Measurements from ENCODE around the gene ERH. TPM values are rescaled to one million over a fixed set of nuclear protein-coding genes. Genes with fewer than 3 reads are reported as not detected.

Gene ERH
- total RNA-seq, 2 donors from 2014 or later = 55.5 to 55.9 TPM

- TF ChIP-seq, protein P1, sequence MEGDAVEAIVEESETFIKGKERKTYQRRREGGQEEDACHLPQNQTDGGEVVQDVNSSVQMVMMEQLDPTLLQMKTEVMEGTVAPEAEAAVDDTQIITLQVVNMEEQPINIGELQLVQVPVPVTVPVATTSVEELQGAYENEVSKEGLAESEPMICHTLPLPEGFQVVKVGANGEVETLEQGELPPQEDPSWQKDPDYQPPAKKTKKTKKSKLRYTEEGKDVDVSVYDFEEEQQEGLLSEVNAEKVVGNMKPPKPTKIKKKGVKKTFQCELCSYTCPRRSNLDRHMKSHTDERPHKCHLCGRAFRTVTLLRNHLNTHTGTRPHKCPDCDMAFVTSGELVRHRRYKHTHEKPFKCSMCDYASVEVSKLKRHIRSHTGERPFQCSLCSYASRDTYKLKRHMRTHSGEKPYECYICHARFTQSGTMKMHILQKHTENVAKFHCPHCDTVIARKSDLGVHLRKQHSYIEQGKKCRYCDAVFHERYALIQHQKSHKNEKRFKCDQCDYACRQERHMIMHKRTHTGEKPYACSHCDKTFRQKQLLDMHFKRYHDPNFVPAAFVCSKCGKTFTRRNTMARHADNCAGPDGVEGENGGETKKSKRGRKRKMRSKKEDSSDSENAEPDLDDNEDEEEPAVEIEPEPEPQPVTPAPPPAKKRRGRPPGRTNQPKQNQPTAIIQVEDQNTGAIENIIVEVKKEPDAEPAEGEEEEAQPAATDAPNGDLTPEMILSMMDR (IDR thresholded peaks at IDR 0.05) = no peak
- H3K4me1 ChIP-seq (ENCODE audit: control insufficient read depth in 1 of 2, low read depth in 2 of 2) = peaks cover 0 to 8% of the 10 kb centered on the region in 2 donors
Measured at GRCh38 chr14:69342928-69343525, 55.1 kb downstream of the ERH start.

GRCh38 chr14:69339426-69339825 lies 58.7 kb downstream of the ERH start:
- no peak for DNase-seq (ENCODE audit: low spot score)
- TF ChIP-seq, protein P1 (IDR thresholded peaks at IDR 0.05) = no peak

More at GRCh38 chr14:69342928-69343525, 55.1 kb downstream of the ERH start:
- no peaks in the 10 kb centered on the region for H3K27me3 ChIP-seq (replicated peaks; ENCODE audit: insufficient read depth)
- no peaks in the 10 kb centered on the region for H3K36me3 ChIP-seq
- no peak overlapping the region for H3K27ac ChIP-seq
- ATAC-seq (ENCODE audit: insufficient number of reproducible peaks, low FRiP score, low read depth) (no peak), DNase-seq (ENCODE audit: low spot score) (no peak)
- H3K4me3 ChIP-seq = no peak overlapping the region
- no peaks in the 10 kb centered on the region for H3K9me3 ChIP-seq

GRCh38 chr14:69337984-69338383 lies 60.1 kb downstream of the ERH start:
- TF ChIP-seq, protein P1 (IDR thresholded peaks at IDR 0.05) = no peak
- peaks cover 0 to 4% of the 10 kb centered on the region in 2 donors for H3K4me1 ChIP-seq (ENCODE audit: control insufficient read depth in 1 of 2, low read depth in 2 of 2)
- no peaks in the 10 kb centered on the region for H3K9me3 ChIP-seq
- no peaks in the 10 kb centered on the region for H3K27me3 ChIP-seq (replicated peaks; ENCODE audit: insufficient read depth)
- no peak overlapping the region for H3K4me3 ChIP-seq
- H3K27ac ChIP-seq = no peak overlapping the region
- no peak for DNase-seq (ENCODE audit: low spot score)
- H3K36me3 ChIP-seq = no peaks in the 10 kb centered on the region
- no peak for ATAC-seq (ENCODE audit: insufficient number of reproducible peaks, low FRiP score, low read depth)

More at GRCh38 chr14:69339426-69339825, 58.7 kb downstream of the ERH start:
- Histone ChIP-seq H3K9me3 (no peaks in the 10 kb centered on the region), H3K4me1 (ENCODE audit: control insufficient read depth in 1 of 2, low read depth in 2 of 2) (peaks cover 0 to 8% of the 10 kb centered on the region in 2 donors), H3K36me3 (no peaks in the 10 kb centered on the region), H3K27me3 (replicated peaks; ENCODE audit: insufficient read depth) (no peaks in the 10 kb centered on the region), H3K27ac (no peak overlapping the region), H3K4me3 (no peak overlapping the region)
- ATAC-seq (ENCODE audit: insufficient number of reproducible peaks, low FRiP score, low read depth) = no peak

GRCh38 chr14:69335371-69335771 lies 62.7 kb downstream of the ERH start:
- no peaks in the 10 kb centered on the region for H3K9me3 ChIP-seq
- no peak for ATAC-seq (ENCODE audit: insufficient number of reproducible peaks, low FRiP score, low read depth)
- TF ChIP-seq, protein P1 (IDR thresholded peaks at IDR 0.05) = no peak
- no peak overlapping the region for H3K4me3 ChIP-seq
- no peak overlapping the region for H3K27ac ChIP-seq
- H3K36me3 ChIP-seq = no peaks in the 10 kb centered on the region
- no peaks in the 10 kb centered on the region for H3K4me1 ChIP-seq (ENCODE audit: control insufficient read depth in 1 of 2, low read depth in 2 of 2)
- no peaks in the 10 kb centered on the region for H3K27me3 ChIP-seq (replicated peaks; ENCODE audit: insufficient read depth)
- no peak for DNase-seq (ENCODE audit: low spot score)

- ATAC-seq (ENCODE audit: insufficient number of reproducible peaks, low FRiP score, low read depth) = no peak
- no peak overlapping the region for H3K4me3 ChIP-seq
- TF ChIP-seq, protein P1 (IDR thresholded peaks at IDR 0.05) = no peak
- H3K27me3 ChIP-seq (replicated peaks; ENCODE audit: insufficient read depth) = no peaks in the 10 kb centered on the region
- no peak overlapping the region for H3K27ac ChIP-seq
- H3K4me1 ChIP-seq (ENCODE audit: control insufficient read depth in 1 of 2, low read depth in 2 of 2) = no peaks in the 10 kb centered on the region
- H3K9me3 ChIP-seq = no peaks in the 10 kb centered on the region
- H3K36me3 ChIP-seq = no peaks in the 10 kb centered on the region
- DNase-seq (ENCODE audit: low spot score) = no peak
Measured at GRCh38 chr14:69334576-69334975, 63.5 kb downstream of the ERH start.
